Activated CD4-positive, alpha-beta memory T cell treated with anti-CD3 and anti-CD28 coated beads for 36 hours (primary cell): ENCODE results near the gene ERC1. TPM values are rescaled to one million over a fixed set of nuclear protein-coding genes. Genes with fewer than 3 reads are reported as not detected.

ENCODE experiments used
- CTCF ChIA-PET: fragments of 350-600 bp; sonication (Branson Sonifier 250); formaldehyde crosslinking; loops from one replicate; lab custom pipeline; 2021; ENCODE audit warnings: antibody characterized with exemption, inconsistent platforms; lab: Charles Lee
- POLR2A ChIA-PET: fragments of 350-600 bp; sonication (Branson Sonifier 250); formaldehyde crosslinking; loops from one replicate; lab custom pipeline; 2021; ENCODE audit warnings: antibody characterized with exemption; lab: Charles Lee
- DNase-seq: peaks from one replicate; pipeline ENCODE4 v3.0.0-alpha.2; 2020
- H3K27ac Mint-ChIP-seq: one replicate; pipeline ENCODE4 v1.8.0; 2021; ENCODE audit warnings: mixed read lengths
- H3K27me3 Mint-ChIP-seq: one replicate; pipeline ENCODE4 v1.8.0; 2021; ENCODE audit warnings: mixed read lengths
- H3K36me3 Mint-ChIP-seq: one replicate; pipeline ENCODE4 v1.8.0; 2021; ENCODE audit warnings: mixed read lengths
- H3K4me1 Mint-ChIP-seq: one replicate; pipeline ENCODE4 v1.8.0; 2021; ENCODE audit warnings: low read depth, mixed read lengths
- H3K4me3 Mint-ChIP-seq: one replicate; pipeline ENCODE4 v1.8.0; 2021; ENCODE audit warnings: mild to moderate bottlenecking, mixed read lengths
- H3K9me3 Mint-ChIP-seq: one replicate; pipeline ENCODE4 v1.8.0; 2021; ENCODE audit warnings: mixed read lengths
- intact Hi-C: fragments of 100-400 bp; cut with micrococcal nuclease; formaldehyde crosslinking; loops from one replicate; pipeline ENCODE4 v1.15.1; 2023
- total RNA-seq, 2 experiments: library from RNA; stranded (reverse); gene quantifications; one replicate each; pipeline ENCODE4 v1.2.3, GENCODE V29; 2021

ERC1 gene
- total RNA-seq, 2 experiments from 2014 or later, result 19.1 to 21.8 TPM

GRCh38 chr12:1382151-1382550 is 391.1 kb downstream of the ERC1 start:
- intact Hi-C loops, result no loop called here
- Mint-ChIP-seq H3K4me1 (no peaks in the 10 kb centered on the region), H3K27ac (no peak overlapping the region), H3K36me3 (no peaks in the 10 kb centered on the region), H3K27me3 (no peaks in the 10 kb centered on the region), H3K9me3 (no peaks in the 10 kb centered on the region), H3K4me3 (no peak overlapping the region)
- POLR2A ChIA-PET, result no interaction called here
- CTCF ChIA-PET, result interaction anchor here (1.6 kb wide), 1 partner anchor 264 kb away, joined by 3 read pairs; no protein-coding TSS in a partner anchor
- no peak for DNase-seq

DNA sequence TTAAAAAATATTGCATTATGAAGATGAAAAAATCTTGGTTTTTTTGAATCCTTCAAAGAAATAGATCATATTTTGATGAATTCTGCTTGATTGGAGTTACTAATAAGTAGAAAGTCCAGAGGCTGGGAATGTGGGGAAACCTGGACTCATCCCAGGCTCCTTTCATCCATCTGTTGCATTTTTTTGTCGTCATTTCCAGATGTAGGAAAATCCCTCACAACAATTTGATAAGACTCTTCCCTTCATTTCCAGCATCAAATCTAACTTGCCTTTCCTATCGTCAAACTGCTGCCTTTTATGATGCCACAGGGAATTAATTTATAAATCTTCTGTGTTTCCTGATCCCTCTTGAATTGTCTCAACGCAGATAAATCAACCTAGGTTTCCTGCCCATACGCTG is 391.8 kb downstream of the ERC1 start:
- Mint-ChIP-seq H3K4me3 (no peak overlapping the region), H3K9me3 (no peaks in the 10 kb centered on the region), H3K4me1 (no peaks in the 10 kb centered on the region), H3K36me3 (peaks cover 3% of the 10 kb centered on the region), H3K27me3 (no peaks in the 10 kb centered on the region), H3K27ac (no peak overlapping the region)
- ChIA-PET POLR2A (no interaction called here), CTCF (interaction anchor here (1.6 kb wide), 1 partner anchor 265 kb away, joined by 3 read pairs; no protein-coding TSS in a partner anchor)
- intact Hi-C loops, result no loop called here
- DNase-seq, result no peak

DNA sequence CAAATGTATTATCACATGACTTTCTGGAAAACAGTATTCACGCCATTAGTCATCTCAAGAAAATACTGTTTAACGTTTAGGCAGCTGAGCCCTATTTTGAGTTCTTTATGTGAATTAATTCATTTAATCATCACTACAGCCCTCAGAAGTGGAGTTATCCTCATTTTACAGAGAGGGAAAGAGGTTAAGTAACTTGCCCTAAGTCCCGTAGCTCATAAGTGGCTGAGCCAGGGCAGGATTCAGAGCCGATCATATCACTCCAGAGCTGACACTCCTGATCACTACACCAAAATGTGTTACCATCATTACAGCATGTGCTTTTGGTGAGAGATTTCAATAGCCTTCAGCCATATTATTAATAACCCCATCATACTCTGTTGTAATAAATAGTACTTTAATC is 392.7 kb downstream of the ERC1 start:
- ChIA-PET CTCF (interaction anchor here (1.7 kb wide), 1 partner anchor 266 kb away, joined by 8 read pairs; no protein-coding TSS in a partner anchor), POLR2A (no interaction called here)
- Mint-ChIP-seq H3K4me1 (no peaks in the 10 kb centered on the region), H3K9me3 (no peaks in the 10 kb centered on the region), H3K36me3 (peaks cover 7% of the 10 kb centered on the region), H3K27ac (no peak overlapping the region), H3K4me3 (no peak overlapping the region), H3K27me3 (no peaks in the 10 kb centered on the region)
- DNase-seq, result no peak
- intact Hi-C loops, result no loop called here

GRCh38 chr12:1384910-1385309 is 393.9 kb downstream of the ERC1 start:
- ChIA-PET CTCF (interaction anchor here (0.8 to 1.7 kb wide), 2 partner anchors 198 to 267 kb away, joined by 3 to 8 read pairs; no protein-coding TSS in a partner anchor), POLR2A (no interaction called here)
- Mint-ChIP-seq H3K27ac (no peak overlapping the region), H3K4me3 (no peak overlapping the region), H3K4me1 (no peaks in the 10 kb centered on the region), H3K27me3 (no peaks in the 10 kb centered on the region), H3K36me3 (peaks cover 9% of the 10 kb centered on the region), H3K9me3 (no peaks in the 10 kb centered on the region)
- no peak for DNase-seq
- intact Hi-C loops, result no loop called here

DNA sequence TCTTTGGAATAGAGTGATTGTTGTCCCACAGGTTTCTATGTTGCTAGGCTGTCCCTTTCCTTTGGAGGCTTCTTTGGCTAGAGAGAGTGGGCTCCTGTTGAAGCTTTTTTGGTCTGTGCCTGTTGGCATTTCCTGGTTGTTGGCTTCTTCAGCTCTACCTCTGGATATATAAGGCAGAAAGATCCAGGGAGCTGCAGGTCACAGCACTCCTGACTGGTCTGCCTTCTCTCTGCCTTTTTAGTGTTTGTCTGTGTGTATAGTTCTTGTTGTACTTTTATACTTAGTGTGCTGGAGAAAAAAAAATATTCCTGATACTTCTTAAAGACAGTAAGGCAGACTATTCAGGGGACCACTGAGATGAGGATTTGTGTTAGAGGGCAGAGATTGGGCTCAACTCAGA is 400.7 kb downstream of the ERC1 start:
- intact Hi-C loops, result no loop called here
- H3K27ac Mint-ChIP-seq, result no peak overlapping the region
- H3K4me3 Mint-ChIP-seq, result no peak overlapping the region
- DNase-seq, result no peak
- CTCF ChIA-PET, result no interaction called here
- peaks cover 14% of the 10 kb centered on the region for H3K9me3 Mint-ChIP-seq
- POLR2A ChIA-PET, result no interaction called here
- no peaks in the 10 kb centered on the region for H3K27me3 Mint-ChIP-seq
- H3K36me3 Mint-ChIP-seq, result peaks cover 22% of the 10 kb centered on the region
- no peaks in the 10 kb centered on the region for H3K4me1 Mint-ChIP-seq

DNA sequence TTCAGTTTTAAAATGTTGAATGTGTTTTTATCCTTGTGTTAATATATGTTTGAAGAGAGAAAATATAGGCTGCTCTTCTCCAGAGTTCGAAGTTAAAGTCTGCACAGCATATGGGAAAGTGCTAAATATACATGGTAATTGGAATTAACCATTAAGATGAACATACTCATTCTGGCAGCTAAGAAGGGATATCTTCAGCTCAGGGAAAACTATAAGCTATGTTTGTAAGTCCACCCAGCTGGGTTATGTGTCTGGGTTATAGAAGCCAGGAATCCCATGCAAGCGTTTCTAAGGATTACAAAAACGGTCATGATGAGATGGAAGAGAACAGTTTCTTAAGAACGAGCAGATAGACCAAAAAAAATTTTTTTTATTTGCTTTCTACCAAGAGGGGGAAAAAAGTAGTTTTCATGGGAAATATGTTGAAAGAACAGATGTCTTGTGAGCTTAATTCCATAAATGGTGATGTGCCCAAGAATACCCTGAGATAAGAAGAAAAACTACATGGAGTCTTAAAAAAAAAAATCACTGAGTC is 404.5 kb downstream of the ERC1 start:
- intact Hi-C loops, result no loop called here
- Mint-ChIP-seq H3K36me3 (peaks cover 13% of the 10 kb centered on the region), H3K9me3 (peaks cover 14% of the 10 kb centered on the region), H3K27me3 (no peaks in the 10 kb centered on the region), H3K4me3 (no peak overlapping the region), H3K4me1 (no peaks in the 10 kb centered on the region), H3K27ac (no peak overlapping the region)
- ChIA-PET CTCF (interaction anchor here (0.7 to 1.6 kb wide), 2 partner anchors 277 to 278 kb away, joined by 3 to 8 read pairs; no protein-coding TSS in a partner anchor), POLR2A (no interaction called here)
- no peak for DNase-seq

- intact Hi-C loops, result no loop called here
- ChIA-PET CTCF (no interaction called here), POLR2A (no interaction called here)
- Mint-ChIP-seq H3K27ac (no peak overlapping the region), H3K27me3 (no peaks in the 10 kb centered on the region), H3K36me3 (no peaks in the 10 kb centered on the region), H3K4me1 (no peaks in the 10 kb centered on the region), H3K4me3 (no peak overlapping the region), H3K9me3 (no peaks in the 10 kb centered on the region)
- no peak for DNase-seq
Observed at GRCh38 chr12:1398673-1399072, 407.6 kb downstream of the ERC1 start.

- Mint-ChIP-seq H3K27ac (no peak overlapping the region), H3K4me3 (no peak overlapping the region)
Observed at GRCh38 chr12:1401891-1402290, 410.9 kb downstream of the ERC1 start.

DNA sequence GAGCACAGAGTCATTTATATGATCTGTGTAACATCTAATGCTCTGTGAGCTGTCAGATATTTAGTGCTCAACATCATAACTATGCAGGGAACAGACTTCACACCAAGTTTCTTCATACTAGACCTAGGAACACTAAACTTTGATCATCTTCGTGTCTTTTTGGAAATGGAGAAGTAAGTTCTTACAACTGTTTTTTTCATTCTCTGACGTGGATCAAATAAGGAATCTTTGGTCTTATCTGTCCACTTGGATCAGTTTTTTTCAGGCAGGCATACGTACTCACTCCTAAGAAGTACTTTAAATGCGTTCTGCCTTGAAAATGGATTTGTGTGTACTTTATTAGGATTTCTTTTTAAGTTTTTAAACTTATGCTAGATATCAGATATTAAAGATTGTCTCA is 412.4 kb downstream of the ERC1 start:
- no peaks in the 10 kb centered on the region for H3K36me3 Mint-ChIP-seq
- H3K9me3 Mint-ChIP-seq, result no peaks in the 10 kb centered on the region
- H3K4me1 Mint-ChIP-seq, result no peaks in the 10 kb centered on the region
- CTCF ChIA-PET, result no interaction called here
- H3K4me3 Mint-ChIP-seq, result no peak overlapping the region
- no peak for DNase-seq
- POLR2A ChIA-PET, result no interaction called here
- intact Hi-C loops, result no loop called here
- H3K27ac Mint-ChIP-seq, result no peak overlapping the region
- no peaks in the 10 kb centered on the region for H3K27me3 Mint-ChIP-seq

More at GRCh38 chr12:1401891-1402290, 410.9 kb downstream of the ERC1 start:
- H3K36me3 Mint-ChIP-seq, result no peaks in the 10 kb centered on the region
- ChIA-PET CTCF (interaction anchor here (1.0 kb wide), 1 partner anchor 284 kb away, joined by 4 read pairs; no protein-coding TSS in a partner anchor), POLR2A (no interaction called here)
- H3K27me3 Mint-ChIP-seq, result no peaks in the 10 kb centered on the region
- no peaks in the 10 kb centered on the region for H3K4me1 Mint-ChIP-seq
- DNase-seq, result no peak
- H3K9me3 Mint-ChIP-seq, result no peaks in the 10 kb centered on the region
- intact Hi-C loops, result no loop called here

GRCh38 chr12:1405619-1406018 is 414.6 kb downstream of the ERC1 start:
- ChIA-PET CTCF (no interaction called here), POLR2A (no interaction called here)
- no peak for DNase-seq
- no peaks in the 10 kb centered on the region for H3K27me3 Mint-ChIP-seq
- H3K36me3 Mint-ChIP-seq, result peaks cover 9% of the 10 kb centered on the region
- no peak overlapping the region for H3K4me3 Mint-ChIP-seq
- no peaks in the 10 kb centered on the region for H3K9me3 Mint-ChIP-seq
- H3K4me1 Mint-ChIP-seq, result no peaks in the 10 kb centered on the region
- no peak overlapping the region for H3K27ac Mint-ChIP-seq
- intact Hi-C loops, result no loop called here

GRCh38 chr12:1410794-1411193 is 419.8 kb downstream of the ERC1 start:
- Mint-ChIP-seq H3K9me3 (no peaks in the 10 kb centered on the region), H3K4me1 (no peaks in the 10 kb centered on the region), H3K27me3 (no peaks in the 10 kb centered on the region), H3K27ac (no peak overlapping the region), H3K4me3 (no peak overlapping the region), H3K36me3 (peaks cover 24% of the 10 kb centered on the region)
- DNase-seq, result no peak
- CTCF ChIA-PET, result interaction anchor here (1.9 kb wide), 1 partner anchor 293 kb away, joined by 7 read pairs; no protein-coding TSS in a partner anchor
- intact Hi-C loops, result no loop called here
- POLR2A ChIA-PET, result interaction anchor here (0.7 kb wide), 1 partner anchor 23 kb away, joined by 7 read pairs; no protein-coding TSS in a partner anchor

DNA sequence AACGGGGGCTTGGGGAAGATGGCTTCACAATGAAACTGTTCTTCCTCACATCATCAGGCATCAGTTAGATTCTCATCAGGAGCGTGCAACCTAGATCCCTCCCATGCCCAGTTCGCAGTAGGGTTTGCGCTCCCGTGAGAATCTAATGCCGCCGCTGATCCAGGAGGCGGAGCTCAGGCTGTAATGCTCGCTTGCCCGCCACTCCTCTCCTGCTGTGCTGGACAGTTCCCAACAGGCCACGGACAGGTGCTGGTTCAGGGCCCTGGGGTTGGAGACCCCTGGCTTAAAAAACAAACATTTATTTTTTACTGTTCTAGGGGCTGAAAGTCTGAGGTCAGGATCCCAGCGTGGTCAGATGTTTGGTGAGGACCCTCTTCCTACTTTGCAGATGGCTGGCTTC is 422.9 kb downstream of the ERC1 start:
- no peak overlapping the region for H3K4me3 Mint-ChIP-seq
- POLR2A ChIA-PET, result no interaction called here
- H3K9me3 Mint-ChIP-seq, result no peaks in the 10 kb centered on the region
- H3K27me3 Mint-ChIP-seq, result no peaks in the 10 kb centered on the region
- H3K36me3 Mint-ChIP-seq, result peaks cover 32% of the 10 kb centered on the region
- intact Hi-C loops, result no loop called here
- CTCF ChIA-PET, result interaction anchor here (1.1 kb wide), 1 partner anchor 10 kb away, joined by 3 read pairs; no protein-coding TSS in a partner anchor
- H3K4me1 Mint-ChIP-seq, result no peaks in the 10 kb centered on the region
- DNase-seq, result no peak
- no peak overlapping the region for H3K27ac Mint-ChIP-seq

GRCh38 chr12:1418144-1418543 is 427.1 kb downstream of the ERC1 start:
- H3K27ac Mint-ChIP-seq, result no peak overlapping the region
- H3K36me3 Mint-ChIP-seq, result peaks cover 48% of the 10 kb centered on the region
- ChIA-PET CTCF (no interaction called here), POLR2A (no interaction called here)
- no peaks in the 10 kb centered on the region for H3K27me3 Mint-ChIP-seq
- intact Hi-C loops, result no loop called here
- no peak overlapping the region for H3K4me3 Mint-ChIP-seq
- H3K4me1 Mint-ChIP-seq, result peaks cover 10% of the 10 kb centered on the region
- no peak for DNase-seq
- peaks cover 24% of the 10 kb centered on the region for H3K9me3 Mint-ChIP-seq
